ENCODE data around the gene POMT1.
"Not testable (repeated sequence)": the region's sequence is repeated elsewhere in the genome, so short reads cannot be mapped to it uniquely, and the experiment has no call there.

Gene POMT1

GRCh38 chr9:131495785-131496184 is 6.9 kb upstream of the POMT1 start:
- DNase-seq (ENCODE audit: extremely low read depth in 1 of 2, low read depth in 1 of 2): no peak

- no peak for DNase-seq (ENCODE audit: extremely low read depth in 1 of 2, low read depth in 1 of 2)
These were observed 5.8 kb upstream of the POMT1 start for GRCh38 chr9:131496844-131497405.

GRCh38 chr9:131499254-131499767 is 3.4 kb upstream of the POMT1 start:
- DNase-seq (ENCODE audit: extremely low read depth in 1 of 2, low read depth in 1 of 2): no peak

- peak; percentile 43 to 88 for DNase-seq (ENCODE audit: extremely low read depth in 1 of 2, low read depth in 1 of 2)
These were observed 2.3 kb upstream of the POMT1 start for GRCh38 chr9:131500377-131500776.

- DNase-seq (ENCODE audit: extremely low read depth in 1 of 2, low read depth in 1 of 2): peak; percentile 42 to 76
These were observed 1.7 kb upstream of the POMT1 start for GRCh38 chr9:131500939-131501541.

- DNase-seq (ENCODE audit: extremely low read depth in 1 of 2, low read depth in 1 of 2): peak; percentile 67 to 85
These were observed 1.1 kb downstream of the POMT1 start for GRCh38 chr9:131503626-131504465.

GRCh38 chr9:131505012-131505411 is 2.3 kb downstream of the POMT1 start:
- DNase-seq (ENCODE audit: extremely low read depth in 1 of 2, low read depth in 1 of 2): no peak

- no peak for DNase-seq (ENCODE audit: extremely low read depth in 1 of 2, low read depth in 1 of 2)
These were observed 8.7 kb downstream of the POMT1 start for GRCh38 chr9:131511416-131511815.

- DNase-seq (ENCODE audit: extremely low read depth in 1 of 2, low read depth in 1 of 2): no peak
These were observed 9.2 kb downstream of the POMT1 start for GRCh38 chr9:131511880-131512279.

- DNase-seq (ENCODE audit: extremely low read depth in 1 of 2, low read depth in 1 of 2): no peak
These were observed 10.5 kb downstream of the POMT1 start for GRCh38 chr9:131513177-131513576.

GRCh38 chr9:131515559-131516031 is 12.9 kb downstream of the POMT1 start:
- not testable (repeated sequence) for DNase-seq (ENCODE audit: extremely low read depth in 1 of 2, low read depth in 1 of 2)

- no peak for DNase-seq (ENCODE audit: extremely low read depth in 1 of 2, low read depth in 1 of 2)
These were observed 13.4 kb downstream of the POMT1 start for GRCh38 chr9:131516100-131516499.

- no peak for DNase-seq (ENCODE audit: extremely low read depth in 1 of 2, low read depth in 1 of 2)
These were observed 14.2 kb downstream of the POMT1 start for GRCh38 chr9:131516930-131517329.

GRCh38 chr9:131517761-131518190 is 15.1 kb downstream of the POMT1 start:
- no peak for DNase-seq (ENCODE audit: extremely low read depth in 1 of 2, low read depth in 1 of 2)

GRCh38 chr9:131518553-131518952 is 15.8 kb downstream of the POMT1 start:
- DNase-seq (ENCODE audit: extremely low read depth in 1 of 2, low read depth in 1 of 2): no peak

- DNase-seq (ENCODE audit: extremely low read depth in 1 of 2, low read depth in 1 of 2): no peak
These were observed 17.8 kb downstream of the POMT1 start for GRCh38 chr9:131520503-131520902.

- DNase-seq (ENCODE audit: extremely low read depth in 1 of 2, low read depth in 1 of 2): no peak
These were observed 18.5 kb downstream of the POMT1 start for GRCh38 chr9:131521203-131521602.

GRCh38 chr9:131521822-131522221 is 19.1 kb downstream of the POMT1 start:
- no peak for DNase-seq (ENCODE audit: extremely low read depth in 1 of 2, low read depth in 1 of 2)

- DNase-seq (ENCODE audit: extremely low read depth in 1 of 2, low read depth in 1 of 2): no peak
These were observed 19.8 kb downstream of the POMT1 start for GRCh38 chr9:131522257-131523085.

- DNase-seq (ENCODE audit: extremely low read depth in 1 of 2, low read depth in 1 of 2): no peak
These were observed 20.3 kb downstream of the POMT1 start for GRCh38 chr9:131523086-131523388.
